ENCODE data around the gene GP5.

Gene GP5

GRCh38 chr3:194392576-194392975, 6.5 kb downstream of the GP5 start:
- no peak for TF ChIP-seq CTCF (IDR thresholded peaks at IDR 0.05; ENCODE audit: low read depth, low read length)
- no peak for DNase-seq (ENCODE audit: extremely low read depth, low read depth)

- no peak for TF ChIP-seq CTCF (IDR thresholded peaks at IDR 0.05; ENCODE audit: low read depth, low read length)
- no peak for DNase-seq (ENCODE audit: extremely low read depth, low read depth)
These were observed 8.2 kb downstream of the GP5 start for GRCh38 chr3:194390835-194391234.

- DNase-seq (ENCODE audit: extremely low read depth, low read depth), result no peak
- TF ChIP-seq CTCF (IDR thresholded peaks at IDR 0.05; ENCODE audit: low read depth, low read length), result no peak
These were observed 9.8 kb downstream of the GP5 start for GRCh38 chr3:194389269-194389668.

GRCh38 chr3:194387926-194388418, 11.1 kb downstream of the GP5 start:
- no peak for DNase-seq (ENCODE audit: extremely low read depth, low read depth)
- no peak for TF ChIP-seq CTCF (IDR thresholded peaks at IDR 0.05; ENCODE audit: low read depth, low read length)

- no peak for DNase-seq (ENCODE audit: extremely low read depth, low read depth)
- TF ChIP-seq CTCF (IDR thresholded peaks at IDR 0.05; ENCODE audit: low read depth, low read length), result no peak
These were observed 11.8 kb downstream of the GP5 start for GRCh38 chr3:194387276-194387675.

- no peak for DNase-seq (ENCODE audit: extremely low read depth, low read depth)
These were observed 12.4 kb downstream of the GP5 start for GRCh38 chr3:194386648-194387047.

GRCh38 chr3:194386066-194386465, 13.0 kb downstream of the GP5 start:
- no peak for DNase-seq (ENCODE audit: extremely low read depth, low read depth)
- no peak for TF ChIP-seq CTCF (IDR thresholded peaks at IDR 0.05; ENCODE audit: low read depth, low read length)

More at GRCh38 chr3:194386648-194387047, 12.4 kb downstream of the GP5 start:
- TF ChIP-seq CTCF (IDR thresholded peaks at IDR 0.05; ENCODE audit: low read depth, low read length), result no peak
